Ovary (tissue), 3 donors: ENCODE results near the gene GRM8.

ENCODE experiments used
- EP300 ChIP-seq: sonication (generic); formaldehyde crosslinking; IDR thresholded peaks from one replicate; pipeline ENCODE4 v1.6.1; 2017; ENCODE audit warnings: antibody characterized with exemption
- TF ChIP-seq, protein P1 (sequence below), 3 donors: fragments of 450-650 bp in 2 of 3; fragments of 200-600 bp in 1 of 3; IDR thresholded peaks; one replicate each; pipeline versions ENCODE4 v1.5.1 to v1.8.0; 2016 to 2022; ENCODE audit warnings: antibody characterized with exemption in 3 of 3, mild to moderate bottlenecking in 1 of 3
- donor health status: DM: no; HTN: no; CAD: no.

- TF ChIP-seq, protein P1, sequence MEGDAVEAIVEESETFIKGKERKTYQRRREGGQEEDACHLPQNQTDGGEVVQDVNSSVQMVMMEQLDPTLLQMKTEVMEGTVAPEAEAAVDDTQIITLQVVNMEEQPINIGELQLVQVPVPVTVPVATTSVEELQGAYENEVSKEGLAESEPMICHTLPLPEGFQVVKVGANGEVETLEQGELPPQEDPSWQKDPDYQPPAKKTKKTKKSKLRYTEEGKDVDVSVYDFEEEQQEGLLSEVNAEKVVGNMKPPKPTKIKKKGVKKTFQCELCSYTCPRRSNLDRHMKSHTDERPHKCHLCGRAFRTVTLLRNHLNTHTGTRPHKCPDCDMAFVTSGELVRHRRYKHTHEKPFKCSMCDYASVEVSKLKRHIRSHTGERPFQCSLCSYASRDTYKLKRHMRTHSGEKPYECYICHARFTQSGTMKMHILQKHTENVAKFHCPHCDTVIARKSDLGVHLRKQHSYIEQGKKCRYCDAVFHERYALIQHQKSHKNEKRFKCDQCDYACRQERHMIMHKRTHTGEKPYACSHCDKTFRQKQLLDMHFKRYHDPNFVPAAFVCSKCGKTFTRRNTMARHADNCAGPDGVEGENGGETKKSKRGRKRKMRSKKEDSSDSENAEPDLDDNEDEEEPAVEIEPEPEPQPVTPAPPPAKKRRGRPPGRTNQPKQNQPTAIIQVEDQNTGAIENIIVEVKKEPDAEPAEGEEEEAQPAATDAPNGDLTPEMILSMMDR (IDR thresholded peaks at IDR 0.05): no peak
- TF ChIP-seq EP300: no peak
These were observed 448.1 kb downstream of the GRM8 start for GRCh38 chr7:126804604-126805003.
